Mesodermal cell (in vitro differentiated cells): ENCODE data around the gene ST7.

Experiments
- H3K27ac ChIP-seq: 2 replicates; pipeline ENCODE4 v1.7.0; 2013; ENCODE audit warnings: mild to moderate bottlenecking, low read depth, low read length, moderate library complexity; ENCODE audit not compliant: severe bottlenecking
- H3K36me3 ChIP-seq: 2 replicates; pipeline ENCODE4 v1.7.1; 2013; ENCODE audit warnings: mild to moderate bottlenecking, low read length, moderate library complexity; ENCODE audit not compliant: control insufficient read depth, insufficient read depth
- H3K4me1 ChIP-seq: one replicate; pipeline ENCODE4 v1.7.1; 2013; ENCODE audit warnings: mild to moderate bottlenecking, low read length; ENCODE audit not compliant: insufficient read depth, control insufficient read depth, poor library complexity, severe bottlenecking
- H3K4me3 ChIP-seq: 2 replicates; pipeline ENCODE4 v1.7.0; 2013; ENCODE audit warnings: low read length, control low read depth, mild to moderate bottlenecking; ENCODE audit not compliant: insufficient read depth, poor library complexity, severe bottlenecking; ENCODE audit errors: extremely low read depth
- H3K9me3 ChIP-seq: 2 replicates; pipeline ENCODE4 v1.7.1; 2013; ENCODE audit warnings: mild to moderate bottlenecking, low read length, moderate library complexity; ENCODE audit not compliant: control insufficient read depth
- WGBS, 2 experiments: methylation state at CpG; one replicate each; pipeline ENCODE4 v1.1.5; 2013; ENCODE audit warnings: missing lambda C conversion rate in 2 of 2; ENCODE audit not compliant: insufficient coverage in 2 of 2; 5-methylcytosine and 5-hydroxymethylcytosine counted together

The ST7 gene

GRCh38 chr7:117218700-117219099, 265.4 kb downstream of the ST7 start:
- H3K4me3 ChIP-seq, result no peak overlapping the region
- H3K36me3 ChIP-seq, result peaks cover 12% of the 10 kb centered on the region
- WGBS, 2 experiments, result 100% methylated on average over 1 to 2 of the region's 4 CpGs
- H3K27ac ChIP-seq, result no peak overlapping the region
- no peaks in the 10 kb centered on the region for H3K9me3 ChIP-seq
- H3K4me1 ChIP-seq, result no peaks in the 10 kb centered on the region

GRCh38 chr7:117219485-117219884, 266.2 kb downstream of the ST7 start:
- Histone ChIP-seq H3K9me3 (no peaks in the 10 kb centered on the region), H3K27ac (no peak overlapping the region), H3K36me3 (peaks cover 12% of the 10 kb centered on the region), H3K4me1 (no peaks in the 10 kb centered on the region), H3K4me3 (no peak overlapping the region)
- WGBS, 2 experiments, result 94% methylated on average over 6 of the region's 8 CpGs

- Histone ChIP-seq H3K36me3 (peaks cover 12% of the 10 kb centered on the region), H3K4me1 (no peaks in the 10 kb centered on the region), H3K9me3 (no peaks in the 10 kb centered on the region), H3K4me3 (no peak overlapping the region), H3K27ac (no peak overlapping the region)
- WGBS, 2 experiments, result no CpG with 5 or more reads among the region's 5 CpGs
Observed at GRCh38 chr7:117220836-117221235, 267.5 kb downstream of the ST7 start.

- H3K27ac ChIP-seq, result no peak overlapping the region
- no peaks in the 10 kb centered on the region for H3K9me3 ChIP-seq
- no peaks in the 10 kb centered on the region for H3K4me1 ChIP-seq
- no peak overlapping the region for H3K4me3 ChIP-seq
- H3K36me3 ChIP-seq, result peaks cover 16% of the 10 kb centered on the region
- WGBS, 2 experiments, result 75 to 93% methylated on average over 2 to 5 of the region's 6 CpGs
Observed at GRCh38 chr7:117225536-117225935, 272.2 kb downstream of the ST7 start.

DNA sequence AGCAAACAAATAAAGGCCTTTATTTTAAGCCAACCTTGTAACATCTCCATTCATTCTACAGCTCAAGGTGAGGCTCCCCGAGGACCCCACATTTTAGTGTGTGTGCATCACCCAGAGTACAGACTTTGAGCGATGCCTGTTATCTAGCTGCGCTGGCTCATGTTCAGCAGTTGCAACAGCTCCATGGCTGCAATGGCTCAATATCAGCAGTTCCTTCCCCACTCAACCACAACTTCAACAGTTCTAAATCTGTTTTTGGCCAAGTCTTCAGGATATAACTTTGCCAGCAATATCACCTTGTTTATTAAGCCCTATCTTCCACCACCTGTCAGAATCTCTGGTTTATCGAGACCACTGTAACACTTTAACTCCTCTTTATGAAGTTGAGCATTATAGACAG, 273.8 kb downstream of the ST7 start:
- Histone ChIP-seq H3K36me3 (peaks cover 12% of the 10 kb centered on the region), H3K9me3 (no peaks in the 10 kb centered on the region), H3K27ac (no peak overlapping the region), H3K4me3 (no peak overlapping the region), H3K4me1 (no peaks in the 10 kb centered on the region)
- 73 to 82% methylated on average over 3 of the region's 4 CpGs for WGBS, 2 experiments

DNA sequence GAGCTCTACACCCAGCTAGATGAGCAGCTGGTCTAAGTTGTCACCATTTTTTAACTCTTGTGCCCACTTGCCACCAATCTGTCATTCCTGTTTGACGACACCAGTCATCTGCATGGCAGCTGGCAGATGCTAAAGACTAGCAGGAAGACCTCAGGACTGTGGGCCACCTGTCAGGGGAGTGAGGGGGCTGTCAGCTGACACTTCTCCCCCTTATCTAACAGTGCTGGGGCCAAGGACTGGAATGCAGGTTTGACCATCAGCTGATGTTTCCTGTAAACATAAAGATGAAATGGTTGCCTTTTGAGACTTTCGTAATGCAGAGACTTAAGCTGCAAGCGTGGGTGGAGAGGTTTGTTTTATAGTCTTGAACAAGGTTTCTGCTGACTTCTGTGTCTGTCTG, 276.0 kb downstream of the ST7 start:
- Histone ChIP-seq H3K9me3 (no peaks in the 10 kb centered on the region), H3K4me1 (no peaks in the 10 kb centered on the region), H3K4me3 (no peak overlapping the region), H3K27ac (no peak overlapping the region), H3K36me3 (peaks cover 4% of the 10 kb centered on the region)
- 100% methylated on average over 2 to 3 of the region's 3 CpGs for WGBS, 2 experiments

DNA sequence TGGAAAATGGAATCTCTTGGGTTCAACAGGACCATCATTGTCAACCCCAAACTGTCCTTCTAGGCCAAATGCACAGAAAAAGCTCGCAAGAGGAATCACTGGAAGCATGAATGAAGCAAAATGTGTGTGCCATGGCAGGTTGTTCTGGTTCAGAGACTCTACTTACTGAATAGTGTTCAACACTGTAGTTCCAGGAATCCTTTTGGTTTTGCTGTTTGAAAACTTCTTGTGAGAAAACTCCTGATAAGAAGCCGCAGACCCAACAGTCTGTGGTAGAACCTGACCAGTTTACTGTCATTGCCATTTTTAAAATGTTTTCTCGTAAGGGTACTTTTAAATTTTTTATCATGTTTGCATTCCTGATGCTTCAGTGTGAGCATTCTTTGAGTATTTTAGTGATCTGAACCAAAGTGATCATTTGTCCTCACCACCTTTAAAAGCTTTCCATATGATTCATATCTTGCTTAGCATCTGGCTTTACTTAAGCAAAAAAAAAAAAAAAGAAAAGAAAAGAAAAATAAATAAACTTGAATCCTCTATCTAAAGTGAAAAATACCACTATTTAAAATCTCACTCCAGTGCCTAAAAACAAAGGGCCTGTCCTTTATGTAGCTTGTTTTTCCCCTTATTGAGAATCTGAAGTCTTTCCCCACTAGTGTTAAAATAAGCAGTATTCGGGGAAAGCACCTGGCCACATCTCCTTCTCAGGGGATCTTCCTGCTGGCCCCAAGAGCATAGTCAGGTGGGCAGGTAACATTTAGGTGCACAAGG, 277.2 kb downstream of the ST7 start:
- peaks cover 4% of the 10 kb centered on the region for H3K36me3 ChIP-seq
- WGBS, 2 experiments, result 87 to 89% methylated on average over 3 to 4 of the region's 4 CpGs
- no peaks in the 10 kb centered on the region for H3K4me1 ChIP-seq
- H3K27ac ChIP-seq, result no peak overlapping the region
- H3K9me3 ChIP-seq, result no peaks in the 10 kb centered on the region
- no peak overlapping the region for H3K4me3 ChIP-seq

DNA sequence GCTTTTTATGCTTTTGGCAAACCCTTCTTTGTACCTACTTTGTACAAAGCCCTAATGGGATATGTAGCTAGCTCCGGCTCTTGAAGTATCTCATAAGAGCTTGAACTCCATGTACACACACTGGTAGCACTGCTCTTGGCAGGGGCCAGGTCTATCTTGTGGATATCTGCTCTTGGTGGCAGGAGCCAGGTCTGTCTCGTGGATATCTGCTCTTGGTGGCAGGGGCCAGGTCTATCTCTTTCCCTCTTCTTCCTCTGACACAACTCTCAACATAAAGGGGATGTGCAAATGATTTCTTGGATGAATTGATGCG, 277.7 kb downstream of the ST7 start:
- Histone ChIP-seq H3K4me1 (no peaks in the 10 kb centered on the region), H3K4me3 (no peak overlapping the region), H3K36me3 (peaks cover 4% of the 10 kb centered on the region), H3K27ac (no peak overlapping the region), H3K9me3 (no peaks in the 10 kb centered on the region)
- 100% methylated on average over 2 of the region's 3 CpGs for WGBS, 2 experiments

DNA sequence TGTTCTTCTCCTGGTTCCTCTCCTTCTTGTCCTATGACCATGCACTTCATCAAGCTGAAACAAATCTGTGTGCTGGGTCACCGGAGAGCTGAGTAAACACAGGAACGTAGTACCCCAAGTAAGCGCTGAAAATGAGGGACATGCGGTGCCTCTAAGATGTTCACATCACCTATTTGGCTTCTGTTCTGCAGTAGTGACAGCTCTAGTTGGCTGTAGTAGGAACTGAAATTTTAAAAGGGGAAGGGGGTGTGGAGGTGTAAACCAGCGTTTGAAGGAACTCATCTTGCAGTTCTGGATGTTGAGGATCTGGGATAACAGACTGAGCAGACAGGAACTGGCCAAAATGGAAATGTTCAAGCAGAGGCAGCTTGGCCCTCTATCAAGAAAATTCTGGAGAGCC, 284.3 kb downstream of the ST7 start:
- H3K4me1 ChIP-seq, result no peaks in the 10 kb centered on the region
- H3K27ac ChIP-seq, result no peak overlapping the region
- H3K36me3 ChIP-seq, result no peaks in the 10 kb centered on the region
- no peaks in the 10 kb centered on the region for H3K9me3 ChIP-seq
- WGBS, 2 experiments, result 90 to 95% methylated on average over 5 of the region's 5 CpGs
- H3K4me3 ChIP-seq, result no peak overlapping the region

DNA sequence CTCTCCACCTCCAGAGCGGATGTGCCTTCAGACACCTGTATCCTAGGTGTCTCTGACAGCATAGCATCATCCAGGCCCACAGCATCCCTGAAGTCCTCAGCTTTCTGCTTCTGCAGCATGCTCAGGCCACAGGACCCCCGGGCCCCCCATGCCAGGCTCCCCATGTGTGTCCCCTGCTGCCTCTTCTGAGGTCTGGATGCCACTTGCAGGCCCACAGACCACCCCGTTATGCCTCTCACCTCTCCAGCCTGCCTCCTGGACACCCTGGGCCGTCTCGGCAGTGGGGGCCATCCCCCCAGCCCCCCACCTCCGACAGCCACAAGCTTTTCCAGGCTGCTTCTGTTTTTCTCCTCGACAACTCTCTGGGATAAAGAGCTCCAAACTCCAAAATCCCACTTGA, 285.2 kb downstream of the ST7 start:
- WGBS, 2 experiments, result 86 to 92% methylated on average over 2 to 6 of the region's 7 CpGs
- H3K4me3 ChIP-seq, result no peak overlapping the region
- no peaks in the 10 kb centered on the region for H3K4me1 ChIP-seq
- H3K9me3 ChIP-seq, result no peaks in the 10 kb centered on the region
- H3K36me3 ChIP-seq, result no peaks in the 10 kb centered on the region
- no peak overlapping the region for H3K27ac ChIP-seq

DNA sequence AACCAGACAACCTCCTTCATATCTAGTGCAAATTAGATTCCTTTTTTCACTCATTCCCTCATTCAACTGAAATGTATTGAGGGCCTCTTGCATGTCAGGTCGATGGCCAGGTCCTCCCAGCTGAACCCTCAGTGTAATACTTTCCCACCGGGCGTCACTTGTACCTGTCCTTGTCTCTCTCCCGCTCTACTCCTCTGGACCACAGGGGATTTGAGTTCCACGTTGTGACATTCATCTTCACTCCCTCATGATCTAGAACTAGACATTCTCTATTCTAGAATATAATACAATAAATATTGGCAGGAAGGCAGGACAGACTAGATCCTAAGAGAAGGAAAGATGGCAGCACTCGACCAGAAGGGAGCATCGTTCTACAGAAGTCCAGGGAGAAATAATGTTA, 285.6 kb downstream of the ST7 start:
- no peak overlapping the region for H3K4me3 ChIP-seq
- H3K27ac ChIP-seq, result no peak overlapping the region
- H3K36me3 ChIP-seq, result no peaks in the 10 kb centered on the region
- H3K9me3 ChIP-seq, result no peaks in the 10 kb centered on the region
- WGBS, 2 experiments, result 90 to 95% methylated on average over 2 to 6 of the region's 7 CpGs
- no peaks in the 10 kb centered on the region for H3K4me1 ChIP-seq
